ENCODE data around the gene KCTD16. TPM values are rescaled to one million over a fixed set of nuclear protein-coding genes. Genes with fewer than 3 reads are reported as not detected.

Gene KCTD16
- total and polyA plus RNA-seq, 8 donors = 0.57 to 6.6 (median 3.2) TPM

DNA sequence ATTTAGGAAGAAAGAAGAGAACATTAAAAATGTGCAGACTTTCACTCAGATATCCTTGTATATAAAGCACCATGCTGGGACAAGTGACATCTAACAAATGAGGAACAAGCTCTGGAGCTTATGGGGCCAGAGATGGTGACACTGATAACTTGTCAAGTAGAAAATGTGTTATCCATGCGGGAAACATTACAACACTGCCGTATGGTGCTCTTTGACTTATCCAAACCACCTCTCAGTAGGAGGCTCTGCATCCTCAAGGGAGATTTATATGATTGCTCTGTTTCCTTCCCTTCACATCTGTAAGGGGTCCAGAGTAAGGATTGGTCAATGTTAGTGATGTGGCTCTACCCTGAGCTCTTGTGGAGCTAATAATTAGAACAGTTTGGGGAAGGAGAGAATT is 23.5 kb downstream of the KCTD16 start:
- Histone ChIP-seq H3K4me1 (no peaks in the 10 kb centered on the region), H3K4me3 (no peak overlapping the region), H3K27ac (no peak overlapping the region), H3K36me3 (no peaks in the 10 kb centered on the region), H3K9me3 (no peaks in the 10 kb centered on the region), H3K27me3 (no peaks in the 10 kb centered on the region)
- no peak for ATAC-seq
- intact Hi-C loops (cut with DNase I) = no loop called here
- WGBS, 2 donors = 75 to 87% methylated on average over 2 of the region's 2 CpGs
- no peak for FAIRE-seq
- TF ChIP-seq, protein P1, sequence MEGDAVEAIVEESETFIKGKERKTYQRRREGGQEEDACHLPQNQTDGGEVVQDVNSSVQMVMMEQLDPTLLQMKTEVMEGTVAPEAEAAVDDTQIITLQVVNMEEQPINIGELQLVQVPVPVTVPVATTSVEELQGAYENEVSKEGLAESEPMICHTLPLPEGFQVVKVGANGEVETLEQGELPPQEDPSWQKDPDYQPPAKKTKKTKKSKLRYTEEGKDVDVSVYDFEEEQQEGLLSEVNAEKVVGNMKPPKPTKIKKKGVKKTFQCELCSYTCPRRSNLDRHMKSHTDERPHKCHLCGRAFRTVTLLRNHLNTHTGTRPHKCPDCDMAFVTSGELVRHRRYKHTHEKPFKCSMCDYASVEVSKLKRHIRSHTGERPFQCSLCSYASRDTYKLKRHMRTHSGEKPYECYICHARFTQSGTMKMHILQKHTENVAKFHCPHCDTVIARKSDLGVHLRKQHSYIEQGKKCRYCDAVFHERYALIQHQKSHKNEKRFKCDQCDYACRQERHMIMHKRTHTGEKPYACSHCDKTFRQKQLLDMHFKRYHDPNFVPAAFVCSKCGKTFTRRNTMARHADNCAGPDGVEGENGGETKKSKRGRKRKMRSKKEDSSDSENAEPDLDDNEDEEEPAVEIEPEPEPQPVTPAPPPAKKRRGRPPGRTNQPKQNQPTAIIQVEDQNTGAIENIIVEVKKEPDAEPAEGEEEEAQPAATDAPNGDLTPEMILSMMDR (IDR thresholded peaks at IDR 0.05) = no peak
- DNase-seq = no peak

DNA sequence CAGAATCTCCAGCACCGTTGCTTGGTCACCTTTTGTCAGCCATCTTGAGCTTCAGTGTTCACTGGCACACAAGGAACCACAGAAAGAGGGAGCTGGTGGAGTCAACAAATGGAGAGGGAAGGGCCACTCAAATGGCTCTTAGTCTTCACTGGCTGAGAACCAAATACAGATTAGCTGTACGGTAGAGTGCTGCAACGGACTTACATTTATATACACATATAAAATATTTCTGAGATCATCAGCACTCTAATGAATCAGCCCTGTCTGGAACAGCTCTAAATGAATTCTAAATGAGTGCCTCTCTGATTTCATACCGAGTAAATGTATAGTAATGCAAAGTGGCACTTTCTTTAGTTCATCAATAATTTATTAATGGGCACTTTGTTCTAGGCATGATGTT is 24.8 kb downstream of the KCTD16 start:
- Histone ChIP-seq H3K9me3 (no peaks in the 10 kb centered on the region), H3K27me3 (no peaks in the 10 kb centered on the region), H3K27ac (no peak overlapping the region), H3K36me3 (no peaks in the 10 kb centered on the region), H3K4me3 (no peak overlapping the region), H3K4me1 (no peaks in the 10 kb centered on the region)
- no peak for FAIRE-seq
- no peak for DNase-seq
- TF ChIP-seq, protein P1 (IDR thresholded peaks at IDR 0.05) = no peak
- intact Hi-C loops (cut with DNase I) = no loop called here
- WGBS, 2 donors = 72 to 82% methylated on average over 4 of the region's 4 CpGs
- no peak for ATAC-seq

DNA sequence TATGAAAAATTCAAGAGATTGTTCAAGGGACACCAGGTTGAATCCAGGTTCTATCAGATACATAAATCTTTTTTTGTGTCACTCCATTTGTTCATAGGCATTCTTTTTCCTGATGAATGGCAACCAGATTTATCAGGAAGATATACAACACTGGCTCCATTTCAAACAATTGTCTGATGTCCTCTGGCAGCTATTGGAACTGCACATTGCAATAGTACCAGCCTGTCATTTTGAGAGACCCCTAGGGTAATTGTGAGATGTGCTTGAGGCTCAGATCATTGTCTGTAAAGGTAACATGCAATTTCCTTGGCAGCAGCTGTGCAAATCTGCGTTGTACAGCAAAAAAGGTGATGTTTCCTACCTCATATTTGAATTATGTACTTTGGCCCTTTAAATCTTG is 25.9 kb downstream of the KCTD16 start:
- no peak for DNase-seq
- Histone ChIP-seq H3K9me3 (no peaks in the 10 kb centered on the region), H3K36me3 (no peaks in the 10 kb centered on the region), H3K27ac (no peak overlapping the region), H3K4me1 (no peaks in the 10 kb centered on the region), H3K4me3 (no peak overlapping the region), H3K27me3 (no peaks in the 10 kb centered on the region)
- intact Hi-C loops (cut with DNase I) = no loop called here
- no peak for ATAC-seq
- no peak for FAIRE-seq
- TF ChIP-seq, protein P1 (IDR thresholded peaks at IDR 0.05) = no peak
- 74 to 76% methylated on average over 1 of the region's 1 CpG for WGBS, 2 donors

DNA sequence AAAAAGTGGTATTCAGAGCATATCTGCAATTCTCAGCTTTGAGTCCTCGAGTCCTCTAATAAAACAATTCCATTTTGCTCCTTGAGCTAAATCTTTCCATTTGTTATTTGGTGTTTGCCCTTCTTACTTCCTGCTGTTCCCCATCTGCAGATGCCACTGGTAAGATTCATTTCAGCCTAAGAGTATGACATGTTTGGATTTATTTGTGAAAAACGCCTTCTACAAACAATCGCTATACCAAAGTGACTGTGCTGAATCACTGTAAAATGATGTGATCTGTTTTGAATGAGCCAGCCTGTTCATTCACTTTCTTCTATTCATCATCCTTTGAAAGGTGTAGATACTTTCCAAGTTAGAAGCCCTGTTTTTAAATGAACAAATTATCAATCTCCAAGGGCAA is 27.7 kb downstream of the KCTD16 start:
- Histone ChIP-seq H3K27me3 (no peaks in the 10 kb centered on the region), H3K27ac (no peak overlapping the region), H3K9me3 (no peaks in the 10 kb centered on the region), H3K4me3 (no peak overlapping the region), H3K4me1 (no peaks in the 10 kb centered on the region), H3K36me3 (no peaks in the 10 kb centered on the region)
- WGBS, 2 donors = 52 to 59% methylated on average over 3 of the region's 3 CpGs
- intact Hi-C loops (cut with DNase I) = no loop called here
- no peak for FAIRE-seq
- ATAC-seq = no peak
- DNase-seq = no peak
- TF ChIP-seq, protein P1 (IDR thresholded peaks at IDR 0.05) = no peak

DNA sequence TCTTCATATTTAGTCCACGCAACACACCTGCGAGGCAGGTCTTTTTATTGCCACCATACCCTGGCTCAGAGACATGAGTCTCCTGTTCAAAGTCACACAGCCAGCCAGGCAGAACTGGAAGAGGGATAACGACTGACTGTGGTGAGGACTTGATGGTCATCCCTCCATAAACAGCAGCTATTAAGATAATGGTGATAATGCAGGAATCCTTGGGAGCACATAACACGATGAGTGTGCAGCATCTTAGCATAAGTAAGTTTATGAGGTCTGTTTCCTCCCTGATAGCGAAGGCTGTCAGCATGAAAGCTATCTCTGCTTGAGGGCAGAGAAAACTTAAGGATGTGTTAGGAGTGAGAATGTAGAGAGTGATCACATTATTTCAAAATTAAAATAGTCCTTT is 30.9 kb downstream of the KCTD16 start:
- TF ChIP-seq, protein P1 (IDR thresholded peaks at IDR 0.05) = no peak
- H3K9me3 ChIP-seq = no peaks in the 10 kb centered on the region
- intact Hi-C loops (cut with DNase I) = loop anchor here in 1 of 3 donors (5.0 kb wide), 1 partner anchor 1036 kb away; no protein-coding TSS in a partner anchor
- no peak overlapping the region for H3K4me3 ChIP-seq
- no peak for FAIRE-seq
- H3K27ac ChIP-seq = no peak overlapping the region
- H3K27me3 ChIP-seq = no peaks in the 10 kb centered on the region
- no peaks in the 10 kb centered on the region for H3K4me1 ChIP-seq
- DNase-seq = no peak
- 70 to 78% methylated on average over 5 of the region's 5 CpGs for WGBS, 2 donors
- ATAC-seq = no peak
- no peaks in the 10 kb centered on the region for H3K36me3 ChIP-seq
